DMS53 treated with DMSO at 0.1 percent for 48 hours (cell line): ENCODE data around the gene AFTPH.

Source experiments
- DNase-seq: peaks from one replicate; lab custom pipeline; 2025; ENCODE audit not compliant: unreplicated experiment; lab: John Stamatoyannopoulos, UW

Gene AFTPH

DNA sequence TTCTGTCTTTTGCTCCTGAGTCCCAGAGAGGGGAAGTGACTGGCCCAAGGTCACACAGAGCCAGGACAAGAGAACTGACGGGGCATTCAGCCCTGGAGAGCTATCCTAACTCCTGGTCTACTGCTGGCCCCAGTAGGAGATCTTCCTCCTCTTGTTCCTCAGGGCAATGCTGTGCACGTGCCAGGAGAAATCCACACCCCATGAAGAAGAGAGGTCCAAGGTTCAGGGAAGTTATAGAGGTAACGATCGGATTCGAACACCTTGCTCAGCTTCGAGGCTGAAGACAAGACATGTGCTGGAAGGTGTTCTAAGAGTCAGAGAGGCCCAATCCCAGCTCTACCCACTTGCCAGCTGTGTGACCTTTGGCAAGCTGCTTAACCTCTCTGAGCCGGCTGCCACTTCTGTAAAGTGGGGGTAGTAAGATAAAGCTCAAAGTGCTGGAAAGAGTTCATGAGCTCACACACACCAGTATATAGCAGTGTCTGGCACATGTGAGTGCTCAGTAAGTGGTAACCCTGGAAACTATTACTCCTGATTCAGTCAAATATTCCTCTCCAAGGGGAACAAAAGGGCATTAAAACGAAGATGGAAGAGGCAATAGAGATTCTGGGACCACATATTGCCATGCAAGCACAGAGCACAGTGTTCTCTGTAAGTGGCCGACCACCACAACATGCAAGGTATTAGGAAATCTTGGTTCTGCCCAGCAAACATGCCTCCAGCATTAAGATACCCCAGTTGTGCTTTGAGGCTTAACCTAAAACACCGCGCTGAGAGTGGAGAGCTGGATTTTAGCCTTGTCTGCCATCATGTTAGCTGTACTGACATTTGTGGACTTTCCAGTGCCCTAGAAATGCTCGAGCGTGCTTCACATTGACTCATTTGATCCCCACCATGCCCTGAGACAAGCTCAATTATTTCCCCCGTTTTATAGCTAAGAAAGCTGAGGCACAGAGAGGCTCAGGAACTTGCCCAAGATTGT is 104.0 kb downstream of the AFTPH start:
- no peak for DNase-seq

DNA sequence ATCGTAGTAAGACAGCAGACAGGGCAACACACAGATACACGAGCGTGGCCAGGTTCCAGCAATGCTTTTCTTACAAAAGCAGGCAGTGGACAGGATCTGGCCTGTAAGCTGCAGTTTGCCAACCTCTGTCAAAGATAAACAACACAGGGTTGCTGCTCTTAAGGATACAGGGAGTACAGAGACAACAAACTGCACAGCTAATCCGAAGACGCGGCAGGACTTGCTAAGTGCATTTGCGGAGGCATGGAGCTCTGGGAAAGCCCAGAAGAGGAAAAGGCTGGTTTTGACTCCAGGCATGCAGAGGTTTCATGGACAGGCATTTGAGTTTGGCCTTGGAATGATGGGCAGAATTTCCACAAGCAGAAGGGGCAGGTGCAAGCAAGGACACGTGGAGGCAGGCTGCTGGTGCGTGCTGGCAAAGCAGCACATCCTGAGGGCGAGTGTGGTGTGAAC is 105.2 kb downstream of the AFTPH start:
- no peak for DNase-seq

DNA sequence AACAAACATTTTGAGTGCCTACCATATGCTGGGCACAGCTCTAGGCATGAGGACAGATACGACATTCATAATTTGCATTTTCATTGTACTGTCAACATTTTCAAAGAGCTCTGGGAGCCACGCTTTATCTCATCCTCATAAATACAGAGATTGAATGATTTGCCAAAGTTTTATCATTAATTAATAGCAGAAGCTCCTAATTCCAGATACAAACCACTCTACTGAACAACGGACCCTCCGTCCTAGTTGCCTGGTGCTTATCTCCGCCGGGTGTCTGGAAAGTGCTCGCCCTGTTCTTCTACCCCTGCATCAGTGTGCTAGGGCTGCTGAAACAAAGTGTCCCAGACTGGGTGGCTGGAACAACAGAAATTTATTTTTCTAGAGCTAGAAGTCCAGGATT is 105.7 kb downstream of the AFTPH start:
- DNase-seq = no peak

DNA sequence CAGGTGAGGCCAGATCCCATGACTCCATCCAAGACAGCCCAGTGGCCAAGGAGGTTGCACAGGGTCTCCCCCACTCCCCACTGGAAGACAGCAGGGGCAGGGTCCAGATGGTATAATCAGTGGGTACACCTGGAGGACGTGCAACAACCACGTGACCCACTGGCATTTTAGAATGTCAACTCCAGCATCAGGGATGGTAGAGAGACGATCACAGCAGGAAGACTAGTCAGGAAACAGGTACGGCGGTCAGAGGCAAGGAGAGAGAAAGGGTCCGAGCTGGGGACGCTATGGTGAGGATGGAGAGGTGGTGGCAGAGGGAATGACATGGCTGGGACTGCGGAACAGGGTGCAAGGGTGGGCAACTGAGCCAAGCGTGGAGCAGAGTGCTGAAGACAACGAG is 106.6 kb downstream of the AFTPH start:
- DNase-seq = no peak

DNA sequence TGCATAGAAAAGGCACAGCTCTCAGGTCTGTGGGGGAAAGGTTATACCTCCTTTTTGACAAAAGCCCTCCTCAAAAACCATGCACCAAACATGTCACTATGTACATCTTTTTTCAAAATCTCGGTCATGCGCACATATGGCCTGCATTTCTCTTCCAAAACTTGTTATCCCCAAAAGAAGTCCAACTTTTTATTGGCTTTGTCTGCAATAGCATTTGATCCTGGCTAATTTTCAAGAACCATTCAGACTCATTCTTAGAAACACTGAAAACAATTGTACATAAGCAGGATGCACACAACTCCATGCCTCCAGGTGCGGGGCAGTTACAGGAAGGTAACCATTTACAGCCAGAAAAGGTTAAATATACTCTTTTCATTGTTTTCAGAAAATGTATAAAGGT is 107.6 kb downstream of the AFTPH start:
- no peak for DNase-seq

DNA sequence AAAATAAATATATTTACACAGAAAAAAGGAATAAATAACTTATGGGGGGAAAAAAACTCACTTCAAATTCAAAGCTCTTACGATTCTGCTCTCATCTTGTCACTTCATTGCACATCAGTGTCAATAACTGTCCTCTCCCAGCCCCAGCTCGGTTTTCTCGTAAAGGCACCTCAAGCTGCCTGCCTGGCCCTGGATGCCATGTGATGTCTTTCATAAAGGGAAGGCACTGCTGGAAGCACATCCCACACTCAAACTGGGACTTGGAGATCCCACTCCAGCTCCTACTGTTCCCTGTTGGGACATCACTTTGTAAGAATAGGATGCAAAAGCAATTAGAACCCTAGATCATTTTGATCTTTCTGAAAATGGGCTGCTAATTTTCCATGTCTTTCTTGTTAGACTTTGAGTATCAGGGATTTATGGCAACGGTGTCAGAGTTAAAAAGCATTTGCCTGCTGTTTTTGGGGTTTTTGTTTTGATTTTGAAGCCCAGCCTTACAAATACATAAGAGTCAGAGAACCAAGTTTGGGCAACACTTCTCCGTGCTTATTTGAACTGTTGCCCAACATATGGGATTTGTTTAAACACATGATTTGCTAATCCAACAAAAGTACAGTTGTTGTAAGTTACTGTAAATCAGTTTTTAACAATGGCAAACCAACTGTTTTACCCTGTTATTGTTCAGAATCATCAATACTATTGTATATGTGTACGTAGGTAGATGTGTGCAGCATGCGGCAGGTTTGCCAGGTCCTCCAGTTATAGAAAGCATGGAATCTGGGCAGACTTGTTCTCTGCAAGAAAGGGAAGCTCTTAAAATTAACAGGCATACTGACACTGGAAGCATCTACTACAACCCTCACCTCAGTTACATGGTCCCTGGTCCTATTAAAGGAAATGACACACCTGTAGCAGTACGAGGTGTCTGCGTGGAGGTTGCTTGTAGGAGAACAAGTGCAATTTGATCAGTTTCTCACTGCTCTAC is 109.0 kb downstream of the AFTPH start:
- no peak for DNase-seq

DNA sequence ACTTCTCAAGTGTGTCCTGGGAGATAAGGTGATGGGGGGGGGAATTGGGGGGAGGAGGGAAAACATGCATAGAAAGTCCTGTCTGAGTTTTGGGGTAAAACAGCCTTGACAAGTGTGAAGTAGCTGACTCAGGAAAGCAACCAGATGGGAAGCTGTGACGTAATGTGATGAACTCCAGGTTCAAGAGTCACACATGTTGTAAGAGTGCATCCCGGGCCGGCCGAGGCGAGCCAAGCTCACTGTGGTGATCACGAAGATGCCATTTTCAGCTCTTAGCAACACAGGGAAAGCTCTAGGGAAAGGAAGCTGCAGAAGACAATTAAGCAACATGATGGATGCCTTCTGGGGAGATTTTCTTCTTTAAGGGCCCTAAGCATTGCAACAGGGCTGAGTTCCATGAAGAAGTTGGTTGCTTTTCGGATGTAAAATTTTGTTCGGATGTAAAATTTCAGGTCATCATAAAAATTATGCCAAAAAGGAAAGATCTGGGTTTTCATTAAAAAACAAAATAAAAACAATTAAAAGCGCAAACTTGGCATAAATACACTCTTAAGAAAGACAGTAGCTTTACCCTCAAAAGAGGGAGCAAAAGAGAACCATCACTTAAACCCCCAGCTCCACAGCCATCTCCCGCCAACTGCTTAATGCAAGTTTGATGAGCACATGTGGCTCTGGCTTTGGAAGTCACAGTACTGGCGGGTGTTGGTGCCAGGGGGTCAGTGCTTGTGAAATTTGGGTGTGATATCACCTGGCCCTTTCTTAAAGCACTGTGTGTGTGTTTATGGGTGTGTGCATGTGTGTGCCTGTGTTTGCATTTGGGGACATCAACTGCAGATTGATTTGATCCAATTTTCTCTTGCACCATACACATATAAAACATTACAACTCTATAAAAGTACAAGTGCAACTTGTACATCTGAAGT is 110.5 kb downstream of the AFTPH start:
- no peak for DNase-seq

DNA sequence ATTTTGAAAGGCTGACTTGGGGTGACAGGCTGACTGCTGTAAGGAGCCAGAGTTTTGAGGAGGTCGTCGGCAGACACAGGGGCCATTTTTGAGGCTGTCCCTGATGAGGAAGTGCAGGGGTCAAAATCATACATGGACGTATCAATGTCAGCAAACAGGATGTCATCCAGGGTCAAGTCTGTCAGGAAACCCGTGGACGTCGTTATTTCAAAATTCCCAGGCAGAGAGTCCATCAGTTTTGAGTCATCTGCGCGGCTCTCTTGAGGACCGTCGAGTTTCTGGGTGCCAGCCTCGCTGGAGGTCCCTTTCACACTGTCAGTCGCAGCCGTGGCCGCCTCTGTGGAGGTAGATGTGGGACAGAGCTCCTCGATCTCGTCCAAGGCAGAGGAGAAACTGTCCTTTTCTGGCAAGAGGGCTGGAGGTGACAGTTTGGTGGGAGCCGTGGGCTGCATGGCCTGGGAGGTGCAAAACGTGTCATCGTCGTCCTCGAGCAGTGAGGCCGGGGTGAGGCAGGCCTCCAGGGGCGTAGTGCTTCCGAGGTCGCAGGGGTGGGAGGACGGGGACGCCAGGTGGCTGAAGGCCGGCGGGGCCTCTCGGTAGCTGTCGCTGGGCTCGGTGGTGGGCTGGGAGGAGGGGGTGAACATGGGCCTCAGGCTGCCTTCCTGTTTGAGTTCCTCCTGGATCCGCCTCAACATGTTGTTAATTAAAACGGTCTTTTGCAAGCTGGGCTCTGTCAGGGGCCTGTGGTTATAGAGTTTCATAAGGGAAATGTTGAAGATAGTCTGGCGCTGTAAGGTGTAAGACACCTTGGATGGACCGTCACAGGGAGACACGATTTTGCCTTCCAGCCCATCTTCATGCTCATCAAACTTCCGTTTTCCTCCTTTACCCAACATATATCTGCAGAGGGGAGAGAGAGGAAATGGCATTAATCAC is 112.1 kb downstream of the AFTPH start:
- no peak for DNase-seq

DNA sequence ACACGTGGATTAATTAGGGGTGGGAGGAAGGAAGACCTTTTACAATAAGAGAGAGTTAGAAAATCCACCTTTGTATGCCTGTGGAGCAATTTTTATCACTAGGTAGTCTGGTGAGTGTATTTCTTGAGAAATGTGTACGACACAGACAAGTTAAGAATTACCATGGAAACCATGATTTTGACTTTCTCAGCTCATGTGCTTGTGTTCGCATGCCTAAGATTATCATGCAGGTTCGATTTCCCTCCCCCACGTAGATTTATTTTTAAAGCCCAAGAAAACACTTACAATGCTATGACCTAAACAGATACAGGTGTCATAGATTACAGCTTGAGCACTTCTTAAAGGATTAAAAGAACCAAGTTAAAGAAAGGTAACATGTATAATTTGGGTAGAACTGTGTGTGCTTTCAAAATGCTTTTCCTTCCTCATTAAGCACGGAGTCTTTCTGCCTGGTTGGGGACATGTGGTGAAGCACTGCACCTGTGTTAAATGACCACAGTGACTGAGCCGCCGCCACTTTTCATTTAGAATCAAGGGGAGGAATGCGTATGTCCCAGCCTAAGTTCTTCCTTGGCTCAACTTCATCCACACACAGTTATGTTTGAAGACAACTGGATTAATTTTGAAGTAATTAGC is 113.0 kb downstream of the AFTPH start:
- DNase-seq = no peak

DNA sequence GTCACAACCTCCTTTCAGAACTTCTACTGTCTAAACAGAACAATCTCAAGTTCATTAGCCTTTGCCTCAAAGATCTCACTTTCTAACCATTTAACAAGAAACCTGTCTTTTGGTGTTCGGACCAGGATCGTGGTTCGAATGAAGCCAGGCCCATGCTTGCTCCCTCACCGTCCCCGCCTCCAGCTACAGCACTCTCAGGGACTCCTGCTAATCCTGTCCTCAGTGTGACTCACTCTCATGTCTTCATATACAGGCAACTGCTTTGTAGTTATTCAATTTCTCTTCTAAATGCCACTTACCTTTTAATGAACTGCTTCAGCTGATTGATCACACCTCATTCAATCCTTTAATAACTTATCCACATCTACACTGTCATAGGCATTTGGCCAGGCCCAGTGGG is 113.8 kb downstream of the AFTPH start:
- no peak for DNase-seq

DNA sequence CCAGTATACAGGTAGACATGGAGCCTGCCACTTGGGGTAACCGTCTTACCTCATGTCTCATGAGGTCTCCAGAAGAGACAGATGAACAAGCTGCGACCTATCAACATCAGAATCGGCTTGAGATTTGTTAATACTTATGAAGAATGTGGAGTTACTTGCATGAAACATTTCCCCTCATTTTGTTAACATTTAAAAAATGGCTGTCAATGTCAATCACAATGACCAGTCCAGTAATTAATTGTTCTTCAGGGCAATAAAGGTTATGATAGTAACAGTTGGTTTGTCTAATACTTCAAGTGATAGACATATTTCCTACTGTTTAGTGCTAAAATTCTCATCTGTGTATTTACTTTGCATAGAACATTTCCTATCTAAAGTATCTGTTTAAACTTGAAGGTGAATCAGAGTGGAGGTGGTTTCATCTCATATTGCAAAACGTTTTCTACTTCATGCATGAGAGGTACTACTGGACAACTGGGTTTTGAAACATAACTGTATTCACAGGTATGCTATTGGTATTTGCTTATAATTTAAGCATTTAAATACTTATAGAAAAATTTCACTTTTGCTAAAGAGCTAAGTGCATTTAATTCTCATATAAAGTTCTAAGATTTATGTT is 114.5 kb downstream of the AFTPH start:
- DNase-seq = no peak

DNA sequence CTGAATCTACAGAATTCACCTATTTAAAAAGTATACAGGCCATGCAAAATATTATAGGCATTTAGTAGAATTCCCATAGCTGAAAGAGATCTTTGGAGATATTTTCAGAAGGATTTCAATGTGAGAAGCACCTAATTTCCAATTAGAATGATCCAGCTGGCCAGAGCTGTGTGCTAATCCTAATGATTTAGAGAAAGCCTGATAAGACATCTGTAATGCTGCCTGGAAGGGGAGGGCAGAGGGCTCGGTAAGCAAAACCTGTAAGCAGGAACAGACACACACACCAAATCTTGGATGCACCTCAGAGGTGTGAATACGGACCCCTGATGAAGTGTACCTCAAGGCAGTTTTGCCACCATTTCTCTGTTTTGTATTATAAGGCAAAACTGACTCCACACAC is 115.6 kb downstream of the AFTPH start:
- no peak for DNase-seq

DNA sequence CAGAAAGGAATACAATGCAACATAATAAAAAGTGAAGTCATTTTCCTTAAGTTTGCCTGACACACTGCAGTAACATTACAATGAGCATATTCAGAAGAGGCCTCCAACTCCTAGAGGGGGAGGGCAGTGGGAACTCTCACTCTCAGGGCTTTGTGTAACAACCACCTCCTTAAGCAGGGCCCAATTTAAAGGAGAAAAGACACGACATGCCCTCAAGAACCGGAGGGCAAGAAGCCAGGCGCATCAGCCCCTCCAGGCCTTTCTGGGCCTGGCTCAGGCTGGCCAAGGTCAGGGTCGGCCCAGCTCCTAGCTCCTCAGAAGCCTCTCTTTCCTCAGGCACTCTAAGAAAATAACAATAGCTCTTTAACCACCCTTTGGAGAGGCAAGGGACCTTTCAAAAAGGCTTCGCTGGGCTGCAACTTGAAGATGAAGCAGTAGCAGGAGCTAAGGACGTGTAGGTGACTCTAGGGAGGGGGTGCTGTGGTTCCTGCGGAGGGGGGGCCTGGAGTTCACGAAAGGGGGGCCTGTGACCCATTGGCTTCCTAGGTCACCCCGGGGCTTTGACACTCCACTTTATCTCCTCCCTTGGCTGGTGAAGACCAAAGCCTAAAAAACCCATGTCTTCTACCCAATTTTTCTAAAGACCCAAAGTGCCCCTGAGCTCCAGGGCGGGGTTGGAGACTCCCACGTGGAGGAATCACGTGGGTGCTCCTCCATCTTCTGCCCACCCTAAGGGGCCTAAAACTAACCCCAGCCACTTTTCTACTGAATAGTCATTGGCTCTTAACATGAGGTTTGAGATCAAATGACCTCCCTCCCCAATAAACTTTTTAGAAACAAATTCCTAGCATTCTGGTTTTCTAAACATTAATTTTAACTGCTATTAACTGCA is 116.3 kb downstream of the AFTPH start:
- DNase-seq = no peak

DNA sequence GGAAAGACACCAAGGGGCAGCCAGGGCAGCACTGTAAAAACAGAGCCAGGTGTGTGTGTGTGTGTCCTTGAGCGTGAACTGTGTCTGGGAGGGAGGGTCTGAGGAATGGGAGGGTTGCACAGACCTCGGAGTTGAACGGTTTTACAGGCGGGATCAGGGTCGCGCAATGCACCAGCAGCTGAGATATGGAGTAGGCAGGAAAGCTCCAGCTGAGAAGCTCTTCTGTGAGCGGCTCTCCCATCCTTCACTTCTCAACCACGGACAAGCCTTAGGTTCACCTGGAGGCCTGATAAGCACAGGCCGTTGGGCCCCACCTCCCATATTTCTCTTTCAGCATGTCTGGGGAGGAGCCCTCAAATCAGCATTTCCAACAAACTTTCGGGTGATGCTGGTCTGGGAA is 117.5 kb downstream of the AFTPH start:
- DNase-seq = no peak
